PC-3 (cell line): ENCODE results near the gene NOL9.

ENCODE experiments used
- EZH2 ChIP-seq: fragments of 300-600 bp; sonication (generic); IDR thresholded peaks from one replicate; pipeline ENCODE4 v1.6.1; 2017; ENCODE audit warnings: antibody characterized with exemption, mild to moderate bottlenecking, low read length; ENCODE audit not compliant: unreplicated experiment
- TF ChIP-seq, protein P1 (sequence below): fragments of 300-600 bp; sonication (generic); conservative IDR thresholded peaks from 2 replicates; pipeline ENCODE4 v1.5.1; 2017; ENCODE audit warnings: antibody characterized with exemption, low read depth, mild to moderate bottlenecking, low read length

DNA sequence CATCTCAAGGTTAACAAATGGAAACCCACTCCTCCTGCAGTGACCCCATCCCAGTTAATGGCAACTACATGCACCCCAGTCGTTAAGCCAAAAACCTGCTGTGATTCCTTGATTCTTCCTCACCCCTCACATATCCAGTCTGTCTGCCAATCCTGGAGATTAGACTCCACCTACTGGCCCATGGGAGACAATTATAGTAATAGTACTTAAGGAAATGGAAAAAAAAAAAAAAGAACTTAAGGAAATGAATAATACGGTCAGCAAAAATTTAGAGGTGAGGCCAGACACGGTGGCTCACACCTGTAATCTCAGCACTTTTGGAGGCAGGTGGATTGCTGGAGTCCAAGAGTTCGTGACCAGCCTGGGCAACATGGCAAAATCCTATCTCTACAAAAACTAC, 7.0 kb downstream of the NOL9 start:
- no peak for TF ChIP-seq EZH2
- TF ChIP-seq, protein P1, sequence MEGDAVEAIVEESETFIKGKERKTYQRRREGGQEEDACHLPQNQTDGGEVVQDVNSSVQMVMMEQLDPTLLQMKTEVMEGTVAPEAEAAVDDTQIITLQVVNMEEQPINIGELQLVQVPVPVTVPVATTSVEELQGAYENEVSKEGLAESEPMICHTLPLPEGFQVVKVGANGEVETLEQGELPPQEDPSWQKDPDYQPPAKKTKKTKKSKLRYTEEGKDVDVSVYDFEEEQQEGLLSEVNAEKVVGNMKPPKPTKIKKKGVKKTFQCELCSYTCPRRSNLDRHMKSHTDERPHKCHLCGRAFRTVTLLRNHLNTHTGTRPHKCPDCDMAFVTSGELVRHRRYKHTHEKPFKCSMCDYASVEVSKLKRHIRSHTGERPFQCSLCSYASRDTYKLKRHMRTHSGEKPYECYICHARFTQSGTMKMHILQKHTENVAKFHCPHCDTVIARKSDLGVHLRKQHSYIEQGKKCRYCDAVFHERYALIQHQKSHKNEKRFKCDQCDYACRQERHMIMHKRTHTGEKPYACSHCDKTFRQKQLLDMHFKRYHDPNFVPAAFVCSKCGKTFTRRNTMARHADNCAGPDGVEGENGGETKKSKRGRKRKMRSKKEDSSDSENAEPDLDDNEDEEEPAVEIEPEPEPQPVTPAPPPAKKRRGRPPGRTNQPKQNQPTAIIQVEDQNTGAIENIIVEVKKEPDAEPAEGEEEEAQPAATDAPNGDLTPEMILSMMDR, result peak; percentile 52; the same call in 1 of the 2 replicates
